B cell (primary cell): Measurements from ENCODE around the gene PRKN.

Experiments used
- EZH2 ChIP-seq: IDR thresholded peaks from 2 replicates; pipeline ENCODE4 v1.6.1; 2012; ENCODE audit warnings: borderline replicate concordance, low read depth, mild to moderate bottlenecking, moderate library complexity, low read length; ENCODE audit not compliant: insufficient read depth, poor library complexity, severe bottlenecking
- TF ChIP-seq, protein P1 (sequence below): fragments of 200-600 bp; IDR thresholded peaks from one replicate; pipeline ENCODE4 v1.8.0; 2022; ENCODE audit warnings: antibody characterized with exemption, mild to moderate bottlenecking

DNA sequence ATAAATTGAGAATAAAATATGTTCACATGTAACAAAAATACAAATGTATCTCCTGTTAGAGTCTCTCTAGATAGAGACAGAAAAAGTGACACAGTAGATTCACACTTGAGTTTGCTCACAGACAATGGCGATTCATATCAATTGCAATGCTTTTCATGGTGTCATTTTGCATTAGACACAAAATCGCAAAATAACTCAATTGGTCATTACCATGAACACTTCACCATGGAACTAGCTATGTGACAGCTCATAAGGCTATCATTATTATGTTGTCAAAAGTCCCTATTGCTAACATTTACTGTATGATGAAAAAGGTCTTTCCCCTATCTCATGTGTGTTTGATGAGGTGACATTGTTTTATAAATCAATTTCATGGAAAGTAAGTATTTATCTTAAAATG is 1204.2 kb downstream of the PRKN start:
- TF ChIP-seq, protein P1, sequence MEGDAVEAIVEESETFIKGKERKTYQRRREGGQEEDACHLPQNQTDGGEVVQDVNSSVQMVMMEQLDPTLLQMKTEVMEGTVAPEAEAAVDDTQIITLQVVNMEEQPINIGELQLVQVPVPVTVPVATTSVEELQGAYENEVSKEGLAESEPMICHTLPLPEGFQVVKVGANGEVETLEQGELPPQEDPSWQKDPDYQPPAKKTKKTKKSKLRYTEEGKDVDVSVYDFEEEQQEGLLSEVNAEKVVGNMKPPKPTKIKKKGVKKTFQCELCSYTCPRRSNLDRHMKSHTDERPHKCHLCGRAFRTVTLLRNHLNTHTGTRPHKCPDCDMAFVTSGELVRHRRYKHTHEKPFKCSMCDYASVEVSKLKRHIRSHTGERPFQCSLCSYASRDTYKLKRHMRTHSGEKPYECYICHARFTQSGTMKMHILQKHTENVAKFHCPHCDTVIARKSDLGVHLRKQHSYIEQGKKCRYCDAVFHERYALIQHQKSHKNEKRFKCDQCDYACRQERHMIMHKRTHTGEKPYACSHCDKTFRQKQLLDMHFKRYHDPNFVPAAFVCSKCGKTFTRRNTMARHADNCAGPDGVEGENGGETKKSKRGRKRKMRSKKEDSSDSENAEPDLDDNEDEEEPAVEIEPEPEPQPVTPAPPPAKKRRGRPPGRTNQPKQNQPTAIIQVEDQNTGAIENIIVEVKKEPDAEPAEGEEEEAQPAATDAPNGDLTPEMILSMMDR = no peak
- no peak for TF ChIP-seq EZH2
